Esophagus (tissue), 2 donors: ENCODE data around the gene GRN. TPM values are rescaled to one million over a fixed set of nuclear protein-coding genes. Genes with fewer than 3 reads are reported as not detected.
"Not testable (repeated sequence)": the region's sequence is repeated elsewhere in the genome, so short reads cannot be mapped to it uniquely, and the experiment has no call there.

Source experiments
- H3K27ac ChIP-seq, 2 donors: one replicate each; pipeline ENCODE4 v1.5.1; 2013; ENCODE audit warnings: low read depth in 2 of 2, mild to moderate bottlenecking in 2 of 2, inconsistent platforms in 1 of 2, low read length in 1 of 2, moderate library complexity in 1 of 2
- H3K27me3 ChIP-seq, 2 donors: one replicate each; pipeline ENCODE4 v1.6.1; 2013; ENCODE audit warnings: low read length in 2 of 2, control low read depth in 1 of 2, mild to moderate bottlenecking in 1 of 2; ENCODE audit not compliant: insufficient read depth in 2 of 2, control insufficient read depth in 1 of 2
- H3K36me3 ChIP-seq, 2 donors: one replicate each; pipeline ENCODE4 v1.6.1; 2013; ENCODE audit warnings: low read length in 1 of 2; ENCODE audit not compliant: control insufficient read depth in 2 of 2, insufficient read depth in 2 of 2
- H3K4me1 ChIP-seq, 2 donors: one replicate each; pipeline ENCODE4 v1.6.1; 2013; ENCODE audit warnings: low read length in 1 of 2; ENCODE audit not compliant: control insufficient read depth in 2 of 2, insufficient read depth in 2 of 2
- H3K4me3 ChIP-seq, 2 donors: one replicate each; pipeline ENCODE4 v1.5.1; 2013; ENCODE audit warnings: low read length in 2 of 2, mild to moderate bottlenecking in 2 of 2, low read depth in 1 of 2, moderate library complexity in 1 of 2
- H3K9me3 ChIP-seq, 2 donors: one replicate each; pipeline ENCODE4 v1.6.1; 2013; ENCODE audit warnings: mild to moderate bottlenecking in 2 of 2, low read depth in 1 of 2, low read length in 1 of 2, moderate library complexity in 1 of 2; ENCODE audit not compliant: control insufficient read depth in 2 of 2, insufficient read depth in 1 of 2
- WGBS, 2 donors: extraction: QIAGEN DNeasy Blood & Tissue Kit; methylation state at CpG; one replicate each; pipeline ENCODE4 v1.1.7; 2013; 5-methylcytosine and 5-hydroxymethylcytosine counted together
- polyA plus RNA-seq, 2 donors: library from polyadenylated mRNA; stranded (reverse); fragments of 200-250 nt; gene quantifications; one replicate each; pipeline ENCODE4 v1.2.3, GENCODE V29; 2013
- donor health status: healthy with polysubstance abuse.
- donor health status: Bipolar disorder and iron deficiency.

The GRN gene
- polyA plus RNA-seq, 2 donors = 211 to 370 TPM

GRCh38 chr17:44329516-44329915 is 15.6 kb upstream of the GRN start:
- H3K4me1 ChIP-seq, H3K27me3 ChIP-seq, H3K36me3 ChIP-seq, H3K9me3 ChIP-seq, H3K27ac ChIP-seq, H3K4me3 ChIP-seq: not testable (repeated sequence)
- 89 to 92% methylated on average over 7 of the region's 7 CpGs for WGBS, 2 donors

- not testable (repeated sequence) for H3K36me3 ChIP-seq, H3K27ac ChIP-seq, H3K27me3 ChIP-seq, H3K4me1 ChIP-seq, H3K9me3 ChIP-seq, H3K4me3 ChIP-seq
- WGBS, 2 donors = 92 to 94% methylated on average over 5 of the region's 5 CpGs
These were observed 14.8 kb upstream of the GRN start for GRCh38 chr17:44330263-44330662.

- 3% methylated on average over 7 of the region's 7 CpGs for WGBS, 2 donors
- H3K36me3 ChIP-seq = no peaks in the 10 kb centered on the region
- no peak overlapping the region for H3K4me3 ChIP-seq
- no peaks in the 10 kb centered on the region for H3K27me3 ChIP-seq
- peaks cover 0 to 2% of the 10 kb centered on the region in 2 donors for H3K4me1 ChIP-seq
- H3K27ac ChIP-seq = peak overlapping the region in 1 of 2 donors; percentile 20
- no peaks in the 10 kb centered on the region for H3K9me3 ChIP-seq
These were observed 13.8 kb upstream of the GRN start for GRCh38 chr17:44331249-44331760.

GRCh38 chr17:44333371-44333770 is 11.7 kb upstream of the GRN start:
- Histone ChIP-seq H3K4me3 (no peak overlapping the region), H3K36me3 (no peaks in the 10 kb centered on the region), H3K4me1 (peaks cover 0 to 2% of the 10 kb centered on the region in 2 donors), H3K27ac (peak overlapping the region in 1 of 2 donors; percentile 63), H3K27me3 (no peaks in the 10 kb centered on the region), H3K9me3 (no peaks in the 10 kb centered on the region)
- WGBS, 2 donors = 40 to 60% methylated on average over 5 of the region's 5 CpGs

- no peaks in the 10 kb centered on the region for H3K36me3 ChIP-seq
- H3K4me3 ChIP-seq = no peak overlapping the region
- no peaks in the 10 kb centered on the region for H3K27me3 ChIP-seq
- H3K4me1 ChIP-seq = peaks cover 0 to 4% of the 10 kb centered on the region in 2 donors
- H3K9me3 ChIP-seq = no peaks in the 10 kb centered on the region
- peak overlapping the region in 1 of 2 donors; percentile 35 for H3K27ac ChIP-seq
- WGBS, 2 donors = 53 to 73% methylated on average over 2 of the region's 2 CpGs
These were observed 10.8 kb upstream of the GRN start for GRCh38 chr17:44334315-44334714.

- H3K9me3 ChIP-seq = no peaks in the 10 kb centered on the region
- 33 to 57% methylated on average over 3 of the region's 3 CpGs for WGBS, 2 donors
- peaks cover 0 to 4% of the 10 kb centered on the region in 2 donors for H3K4me1 ChIP-seq
- H3K36me3 ChIP-seq = no peaks in the 10 kb centered on the region
- H3K27ac ChIP-seq = no peak overlapping the region
- H3K27me3 ChIP-seq = no peaks in the 10 kb centered on the region
- H3K4me3 ChIP-seq = no peak overlapping the region
These were observed 10.4 kb upstream of the GRN start for GRCh38 chr17:44334727-44335126.

- Histone ChIP-seq H3K36me3 (no peaks in the 10 kb centered on the region), H3K9me3 (no peaks in the 10 kb centered on the region), H3K27me3 (no peaks in the 10 kb centered on the region), H3K4me1 (peaks cover 0 to 4% of the 10 kb centered on the region in 2 donors), H3K4me3 (no peak overlapping the region), H3K27ac (no peak overlapping the region)
- WGBS, 2 donors = 81 to 83% methylated on average over 3 of the region's 3 CpGs
These were observed 9.5 kb upstream of the GRN start for GRCh38 chr17:44335564-44335963.

GRCh38 chr17:44335968-44336367 is 9.1 kb upstream of the GRN start:
- H3K27me3 ChIP-seq = no peaks in the 10 kb centered on the region
- no peaks in the 10 kb centered on the region for H3K9me3 ChIP-seq
- H3K27ac ChIP-seq = no peak overlapping the region
- peaks cover 0 to 4% of the 10 kb centered on the region in 2 donors for H3K4me1 ChIP-seq
- no peaks in the 10 kb centered on the region for H3K36me3 ChIP-seq
- 49 to 57% methylated on average over 5 of the region's 5 CpGs for WGBS, 2 donors
- H3K4me3 ChIP-seq = no peak overlapping the region

GRCh38 chr17:44338702-44339101 is 6.4 kb upstream of the GRN start:
- 50 to 51% methylated on average over 6 of the region's 6 CpGs for WGBS, 2 donors
- H3K27ac ChIP-seq = peak overlapping the region in 1 of 2 donors; percentile 75
- H3K4me3 ChIP-seq = no peak overlapping the region
- H3K36me3 ChIP-seq = no peaks in the 10 kb centered on the region
- no peaks in the 10 kb centered on the region for H3K27me3 ChIP-seq
- H3K9me3 ChIP-seq = no peaks in the 10 kb centered on the region
- peaks cover 0 to 8% of the 10 kb centered on the region in 2 donors for H3K4me1 ChIP-seq

GRCh38 chr17:44340553-44340952 is 4.5 kb upstream of the GRN start:
- not testable (repeated sequence) for H3K9me3 ChIP-seq, H3K4me3 ChIP-seq, H3K36me3 ChIP-seq, H3K27me3 ChIP-seq
- peak overlapping the region in 1 of 2 donors; percentile 60 for H3K27ac ChIP-seq
- peaks cover 0 to 14% of the 10 kb centered on the region in 2 donors for H3K4me1 ChIP-seq
- 68 to 73% methylated on average over 5 of the region's 5 CpGs for WGBS, 2 donors
